Naive thymus-derived CD8-positive, alpha-beta T cell (primary cell): ENCODE data around the gene LHFPL6. TPM values are rescaled to one million over a fixed set of nuclear protein-coding genes. Genes with fewer than 3 reads are reported as not detected.

Source experiments
- ATAC-seq, 2 donors: fragments of 150-1000 bp; cut with Tn5 transposase in 1 of 2; sonication (Bioruptor Pico), chemical (Tn5 transposase) in 1 of 2; 1 replicate in 1 of 2; 2 replicates in 1 of 2; pipeline ENCODE4 v1.10.0; 2021; ENCODE audit warnings: mild to moderate bottlenecking in 2 of 2, moderate library complexity in 2 of 2
- POLR2A ChIA-PET: fragments of 350-600 bp; sonication (Branson Sonifier 250); formaldehyde crosslinking; loops from one replicate; lab custom pipeline; 2021; ENCODE audit warnings: antibody characterized with exemption; lab: Charles Lee
- DNase-seq, 10 donors: peaks; one replicate each; pipeline versions ENCODE4 v3.0.0 to v3.0.0-alpha.2; 2020 to 2022
- H3K27ac Mint-ChIP-seq, 10 donors: one replicate each; pipeline ENCODE4 v1.8.0; 2020 to 2022; ENCODE audit warnings: mild to moderate bottlenecking in 10 of 10, mixed read lengths in 10 of 10, moderate library complexity in 4 of 10, inconsistent platforms in 1 of 10
- H3K27me3 Mint-ChIP-seq, 5 donors: one replicate each; pipeline ENCODE4 v1.8.0; 2021 to 2022; ENCODE audit warnings: mixed read lengths in 5 of 5
- H3K36me3 Mint-ChIP-seq, 3 donors: one replicate each; pipeline ENCODE4 v1.8.0; 2020 to 2022; ENCODE audit warnings: mixed read lengths in 3 of 3, mild to moderate bottlenecking in 2 of 3, inconsistent platforms in 1 of 3
- H3K4me1 Mint-ChIP-seq, 4 donors: one replicate each; pipeline ENCODE4 v1.8.0; 2021 to 2022; ENCODE audit warnings: mixed read lengths in 4 of 4
- H3K4me3 Mint-ChIP-seq, 10 donors: one replicate each; pipeline ENCODE4 v1.8.0; 2020 to 2022; ENCODE audit warnings: mild to moderate bottlenecking in 10 of 10, mixed read lengths in 10 of 10, moderate library complexity in 6 of 10, inconsistent platforms in 1 of 10
- H3K9me3 Mint-ChIP-seq, 9 donors: one replicate each; pipeline ENCODE4 v1.8.0; 2020 to 2022; ENCODE audit warnings: mixed read lengths in 9 of 9, mild to moderate bottlenecking in 3 of 9, inconsistent platforms in 1 of 9, moderate library complexity in 1 of 9
- polyA plus RNA-seq, 3 donors: library from polyadenylated mRNA; unstranded; fragments of 300-500 nt; fragmentation: Illumina TruSeq; gene quantifications; one replicate each; pipeline ENCODE4 v1.2.3, GENCODE V29; 2021
- total RNA-seq, 8 experiments: library from RNA in 2 of 8; stranded (reverse) in 2 of 8; gene quantifications; one replicate each; pipeline ENCODE4 v1.2.3 and lab custom pipeline; 2021 to 2026

LHFPL6 gene
- total and polyA plus RNA-seq, 5 experiments from 2014 or later, result not detected

DNA sequence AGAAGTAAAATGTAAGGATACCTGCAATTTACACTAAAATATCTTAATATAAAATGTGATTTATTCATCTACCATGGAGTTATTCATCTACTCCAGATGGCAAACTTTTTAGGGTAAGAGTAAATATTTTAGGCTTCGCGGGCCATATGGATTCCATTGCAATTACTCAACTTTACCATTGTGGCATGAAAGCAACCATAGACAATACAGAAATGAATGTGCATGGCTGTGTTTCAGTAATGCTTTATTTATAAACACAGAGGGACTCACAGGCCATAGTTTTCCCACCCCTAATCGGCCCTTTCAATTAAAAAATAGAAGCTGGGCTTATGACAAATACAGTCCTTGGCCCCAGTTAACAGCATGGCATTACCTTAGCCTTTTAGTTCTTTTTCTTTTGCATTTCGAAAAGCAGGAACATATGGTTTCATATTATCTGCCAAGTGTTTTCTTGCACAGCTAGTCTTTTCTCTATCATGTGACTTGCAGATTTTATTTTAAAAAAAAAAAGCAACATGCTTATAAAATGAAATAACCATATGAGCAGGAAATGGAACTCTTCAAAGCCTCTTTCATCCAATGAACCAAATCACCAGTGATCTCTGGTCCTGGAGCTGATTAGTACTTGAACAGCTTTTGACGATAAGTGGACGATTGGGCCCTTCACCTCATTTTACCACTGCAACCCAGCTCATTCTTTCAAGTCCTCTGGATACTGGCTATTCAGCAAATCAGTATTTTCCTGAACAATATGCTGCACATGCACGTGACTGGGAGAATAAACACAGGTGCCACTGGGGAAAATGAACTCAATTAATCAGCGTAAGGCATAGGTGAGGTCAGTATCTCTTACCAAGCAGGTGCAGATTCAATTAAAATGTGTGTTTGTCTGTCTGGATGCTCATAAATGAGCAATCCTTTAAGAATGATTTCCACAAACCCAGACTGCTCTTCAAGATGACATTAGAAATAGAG lies 63.9 kb downstream of the LHFPL6 start:
- no peak for DNase-seq
- POLR2A ChIA-PET, result no interaction called here
- no peaks in the 10 kb centered on the region for H3K36me3 Mint-ChIP-seq
- peaks cover 6 to 37% (median 14%) of the 10 kb centered on the region in 5 donors for H3K27me3 Mint-ChIP-seq
- ATAC-seq, result no peak
- no peak overlapping the region for H3K4me3 Mint-ChIP-seq
- no peak overlapping the region for H3K27ac Mint-ChIP-seq
- no peaks in the 10 kb centered on the region for H3K9me3 Mint-ChIP-seq
- H3K4me1 Mint-ChIP-seq, result no peaks in the 10 kb centered on the region

- Mint-ChIP-seq H3K9me3 (no peaks in the 10 kb centered on the region), H3K27me3 (peaks cover 6 to 24% (median 16%) of the 10 kb centered on the region in 5 donors), H3K36me3 (no peaks in the 10 kb centered on the region), H3K27ac (no peak overlapping the region), H3K4me3 (no peak overlapping the region), H3K4me1 (no peaks in the 10 kb centered on the region)
- ATAC-seq (no peak), DNase-seq (no peak)
- POLR2A ChIA-PET, result no interaction called here
These were observed 66.1 kb downstream of the LHFPL6 start for GRCh38 chr13:39536906-39537305.

GRCh38 chr13:39536274-39536673 lies 66.7 kb downstream of the LHFPL6 start:
- POLR2A ChIA-PET, result no interaction called here
- ATAC-seq, result no peak
- Mint-ChIP-seq H3K27me3 (peaks cover 4 to 22% (median 13%) of the 10 kb centered on the region in 5 donors), H3K27ac (no peak overlapping the region), H3K4me1 (no peaks in the 10 kb centered on the region), H3K4me3 (no peak overlapping the region), H3K9me3 (no peaks in the 10 kb centered on the region), H3K36me3 (no peaks in the 10 kb centered on the region)
- no peak for DNase-seq

DNA sequence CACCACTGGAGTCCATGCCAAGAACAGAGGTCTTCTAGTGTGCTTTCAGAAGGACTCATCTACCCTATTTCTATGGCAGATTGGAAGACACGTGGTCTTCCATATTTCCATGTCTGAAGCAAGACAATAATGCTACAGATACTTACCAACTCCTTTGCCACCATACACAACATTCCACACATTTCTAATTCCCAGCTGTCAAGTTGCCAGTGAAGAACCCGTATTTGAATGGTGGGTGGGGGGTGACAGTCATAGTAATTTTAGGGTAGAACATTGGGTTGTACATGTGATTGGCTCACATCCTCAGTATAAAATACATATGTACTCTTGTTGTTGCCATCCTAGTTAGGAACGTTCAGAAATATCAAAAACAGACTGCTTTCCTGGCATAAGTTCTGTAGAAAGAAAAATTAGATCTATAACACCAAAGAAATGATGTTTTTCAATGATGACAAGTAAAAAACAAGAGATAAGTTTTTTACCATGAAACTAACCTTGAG lies 69.3 kb downstream of the LHFPL6 start:
- Mint-ChIP-seq H3K36me3 (no peaks in the 10 kb centered on the region), H3K27me3 (peaks cover 4 to 35% (median 20%) of the 10 kb centered on the region in 5 donors), H3K4me1 (no peaks in the 10 kb centered on the region), H3K4me3 (no peak overlapping the region), H3K9me3 (no peaks in the 10 kb centered on the region), H3K27ac (no peak overlapping the region)
- POLR2A ChIA-PET, result interaction anchor here (0.6 kb wide), 1 partner anchor 973 kb away, joined by 3 read pairs; no protein-coding TSS in a partner anchor
- ATAC-seq (no peak), DNase-seq (no peak)

DNA sequence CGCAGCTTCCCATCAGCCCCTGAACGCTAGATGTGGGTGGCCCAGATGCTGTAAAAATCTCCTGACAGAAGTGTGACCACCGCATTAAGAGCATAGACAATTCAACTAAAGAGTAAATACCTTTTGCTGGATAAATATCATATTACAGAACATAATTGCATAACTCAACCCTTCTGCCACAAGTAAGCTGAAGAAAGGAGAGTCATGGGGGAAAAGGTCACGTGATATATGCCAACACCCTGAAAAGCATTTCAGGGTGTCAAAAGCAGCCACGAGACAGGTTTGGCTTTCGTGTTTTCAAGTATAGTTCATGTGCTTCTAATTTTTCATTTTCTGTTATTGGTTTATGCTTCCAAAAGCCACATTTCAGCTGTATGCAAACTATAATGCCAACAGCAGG lies 71.3 kb downstream of the LHFPL6 start:
- Mint-ChIP-seq H3K4me3 (no peak overlapping the region), H3K4me1 (no peaks in the 10 kb centered on the region), H3K9me3 (no peaks in the 10 kb centered on the region), H3K27ac (no peak overlapping the region), H3K36me3 (no peaks in the 10 kb centered on the region), H3K27me3 (peaks cover 5 to 42% (median 16%) of the 10 kb centered on the region in 5 donors)
- no peak for DNase-seq
- no peak for ATAC-seq
- POLR2A ChIA-PET, result no interaction called here

GRCh38 chr13:39530916-39531315 lies 72.1 kb downstream of the LHFPL6 start:
- POLR2A ChIA-PET, result interaction anchor here (0.7 kb wide), 1 partner anchor 1577 kb away, joined by 3 read pairs; no protein-coding TSS in a partner anchor
- Mint-ChIP-seq H3K4me3 (no peak overlapping the region), H3K27me3 (peaks cover 3 to 36% (median 14%) of the 10 kb centered on the region in 5 donors), H3K4me1 (no peaks in the 10 kb centered on the region), H3K27ac (no peak overlapping the region), H3K36me3 (no peaks in the 10 kb centered on the region), H3K9me3 (no peaks in the 10 kb centered on the region)
- DNase-seq (no peak), ATAC-seq (no peak)

DNA sequence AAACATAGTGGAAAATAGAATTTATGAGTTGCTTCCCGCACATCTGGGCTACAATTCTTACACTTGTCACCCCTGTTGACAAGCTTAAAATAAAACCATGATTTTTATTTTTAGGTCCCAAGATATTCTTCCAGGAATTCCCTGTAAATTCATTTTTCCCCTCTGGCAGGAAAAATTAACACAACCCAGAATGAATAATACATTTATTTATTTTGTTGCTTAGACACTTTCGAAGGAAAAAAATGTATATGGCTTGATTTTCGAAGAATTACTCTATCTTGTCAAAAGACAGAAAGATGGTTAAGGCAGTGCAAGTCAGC lies 74.4 kb downstream of the LHFPL6 start:
- Mint-ChIP-seq H3K36me3 (no peaks in the 10 kb centered on the region), H3K27me3 (peaks cover 3 to 48% (median 14%) of the 10 kb centered on the region in 5 donors), H3K9me3 (no peaks in the 10 kb centered on the region), H3K4me1 (no peaks in the 10 kb centered on the region), H3K27ac (no peak overlapping the region), H3K4me3 (no peak overlapping the region)
- ATAC-seq, result no peak
- POLR2A ChIA-PET, result no interaction called here
- DNase-seq, result no peak

DNA sequence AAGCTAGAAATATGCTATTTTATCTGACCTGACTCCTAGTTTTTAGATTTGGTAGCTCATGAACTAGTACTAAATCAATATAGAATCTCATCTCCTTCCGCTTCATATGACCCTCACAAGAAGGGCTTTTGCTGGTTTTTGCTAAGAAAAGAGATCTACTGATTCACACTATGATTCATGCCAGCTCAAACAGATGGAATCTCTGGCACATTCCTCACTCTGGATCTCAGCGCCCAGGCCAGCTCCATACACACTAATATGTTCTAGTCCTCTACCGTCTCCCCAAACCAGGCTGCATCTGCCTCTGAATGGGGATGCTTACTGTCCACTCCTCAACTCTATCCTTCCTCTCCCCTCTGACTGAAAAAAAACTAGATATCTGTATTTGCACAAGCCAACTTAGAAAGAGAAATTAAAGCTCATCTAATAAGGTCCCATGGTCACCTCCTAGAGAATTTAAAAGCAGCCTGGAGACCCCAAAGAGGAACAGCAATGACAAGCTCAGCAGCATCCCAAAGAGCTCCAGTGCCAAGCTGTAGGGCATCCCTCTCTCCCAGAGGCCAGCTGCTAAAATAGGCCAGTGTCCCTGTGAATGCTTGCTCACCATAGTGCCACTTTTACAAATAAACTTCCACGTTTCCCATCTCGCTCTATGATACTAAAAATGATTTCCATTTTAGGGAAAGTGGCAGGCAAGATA lies 74.9 kb downstream of the LHFPL6 start:
- H3K4me3 Mint-ChIP-seq, result no peak overlapping the region

GRCh38 chr13:39527301-39527700 lies 75.7 kb downstream of the LHFPL6 start:
- Mint-ChIP-seq H3K27me3 (peaks cover 1 to 56% (median 17%) of the 10 kb centered on the region in 5 donors), H3K36me3 (no peaks in the 10 kb centered on the region), H3K4me1 (no peaks in the 10 kb centered on the region), H3K9me3 (no peaks in the 10 kb centered on the region), H3K27ac (no peak overlapping the region), H3K4me3 (no peak overlapping the region)
- DNase-seq (no peak), ATAC-seq (no peak)
- POLR2A ChIA-PET, result no interaction called here

More for the DNA sequence above, 74.9 kb downstream of the LHFPL6 start:
- POLR2A ChIA-PET, result no interaction called here
- Mint-ChIP-seq H3K27ac (no peak overlapping the region), H3K4me1 (no peaks in the 10 kb centered on the region), H3K27me3 (peaks cover 3 to 50% (median 14%) of the 10 kb centered on the region in 5 donors), H3K36me3 (no peaks in the 10 kb centered on the region), H3K9me3 (no peaks in the 10 kb centered on the region)
- DNase-seq (no peak), ATAC-seq (no peak)

DNA sequence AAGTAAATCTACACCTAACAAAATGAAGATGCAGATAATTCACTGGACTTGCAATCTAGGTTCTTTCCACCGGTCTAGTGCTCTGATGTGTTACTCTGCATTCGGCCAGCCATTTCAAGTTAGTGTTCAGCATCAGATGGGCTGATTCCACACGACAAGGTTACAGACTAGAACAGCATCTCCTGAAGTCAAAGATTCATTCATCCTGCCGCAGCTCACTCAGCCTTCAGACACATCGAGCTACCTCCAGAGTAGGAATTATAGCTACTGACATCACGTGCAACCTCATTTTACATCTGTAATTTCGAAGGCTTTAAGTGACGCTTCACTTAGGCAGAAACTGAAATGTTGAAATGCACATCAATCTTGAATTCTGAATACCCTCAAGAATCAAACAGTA lies 76.5 kb downstream of the LHFPL6 start:
- Mint-ChIP-seq H3K4me1 (no peaks in the 10 kb centered on the region), H3K36me3 (no peaks in the 10 kb centered on the region), H3K27ac (no peak overlapping the region), H3K4me3 (no peak overlapping the region), H3K9me3 (no peaks in the 10 kb centered on the region), H3K27me3 (peaks cover 4 to 50% (median 16%) of the 10 kb centered on the region in 5 donors)
- DNase-seq (no peak), ATAC-seq (no peak)
- POLR2A ChIA-PET, result no interaction called here

DNA sequence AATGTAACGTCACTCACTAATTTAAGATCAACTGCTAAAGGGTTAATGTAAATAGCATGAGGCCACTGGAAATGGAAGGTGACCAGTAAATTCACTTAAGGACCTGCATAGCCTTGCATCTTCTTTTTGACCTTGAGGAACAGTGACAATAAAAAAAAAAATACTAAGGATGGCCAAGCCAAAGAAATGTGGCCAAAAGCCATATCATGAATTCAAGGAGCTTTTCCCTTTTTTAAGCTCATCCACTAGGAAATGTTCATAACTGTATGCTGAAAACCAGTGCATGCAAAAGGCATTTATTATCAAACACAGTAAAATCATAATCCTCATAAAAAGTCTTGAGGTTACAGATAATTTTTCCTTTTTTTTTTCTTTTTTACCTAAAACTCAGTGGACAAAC lies 77.5 kb downstream of the LHFPL6 start:
- Mint-ChIP-seq H3K4me3 (no peak overlapping the region), H3K4me1 (no peaks in the 10 kb centered on the region), H3K9me3 (no peaks in the 10 kb centered on the region), H3K27ac (no peak overlapping the region), H3K27me3 (peaks cover 4 to 49% (median 13%) of the 10 kb centered on the region in 5 donors), H3K36me3 (no peaks in the 10 kb centered on the region)
- ATAC-seq (no peak), DNase-seq (no peak)
- POLR2A ChIA-PET, result no interaction called here

- Mint-ChIP-seq H3K36me3 (no peaks in the 10 kb centered on the region), H3K27me3 (peaks cover 4 to 44% (median 11%) of the 10 kb centered on the region in 5 donors), H3K27ac (no peak overlapping the region), H3K4me3 (no peak overlapping the region), H3K4me1 (no peaks in the 10 kb centered on the region), H3K9me3 (no peaks in the 10 kb centered on the region)
- POLR2A ChIA-PET, result no interaction called here
- DNase-seq, result no peak
- no peak for ATAC-seq
These were observed 78.2 kb downstream of the LHFPL6 start for GRCh38 chr13:39524795-39525194.

GRCh38 chr13:39522329-39522728 lies 80.7 kb downstream of the LHFPL6 start:
- Mint-ChIP-seq H3K36me3 (no peaks in the 10 kb centered on the region), H3K27me3 (peaks cover 4 to 23% (median 7%) of the 10 kb centered on the region in 5 donors), H3K4me3 (no peak overlapping the region), H3K27ac (no peak overlapping the region), H3K9me3 (no peaks in the 10 kb centered on the region), H3K4me1 (no peaks in the 10 kb centered on the region)
- POLR2A ChIA-PET, result no interaction called here
- DNase-seq, result no peak
- ATAC-seq, result no peak
